Measurements from ENCODE around the gene ALG8.

- TF ChIP-seq CTCF (conservative IDR thresholded peaks at IDR 0.05) (no peak), EZH2 (IDR thresholded peaks at IDR 0.05; ENCODE audit: low read depth) (no peak)
These were observed 1.1 kb upstream of the ALG8 start for GRCh38 chr11:78140392-78141077.
